Measurements from ENCODE around the gene PCSK6.

PCSK6 gene

DNA sequence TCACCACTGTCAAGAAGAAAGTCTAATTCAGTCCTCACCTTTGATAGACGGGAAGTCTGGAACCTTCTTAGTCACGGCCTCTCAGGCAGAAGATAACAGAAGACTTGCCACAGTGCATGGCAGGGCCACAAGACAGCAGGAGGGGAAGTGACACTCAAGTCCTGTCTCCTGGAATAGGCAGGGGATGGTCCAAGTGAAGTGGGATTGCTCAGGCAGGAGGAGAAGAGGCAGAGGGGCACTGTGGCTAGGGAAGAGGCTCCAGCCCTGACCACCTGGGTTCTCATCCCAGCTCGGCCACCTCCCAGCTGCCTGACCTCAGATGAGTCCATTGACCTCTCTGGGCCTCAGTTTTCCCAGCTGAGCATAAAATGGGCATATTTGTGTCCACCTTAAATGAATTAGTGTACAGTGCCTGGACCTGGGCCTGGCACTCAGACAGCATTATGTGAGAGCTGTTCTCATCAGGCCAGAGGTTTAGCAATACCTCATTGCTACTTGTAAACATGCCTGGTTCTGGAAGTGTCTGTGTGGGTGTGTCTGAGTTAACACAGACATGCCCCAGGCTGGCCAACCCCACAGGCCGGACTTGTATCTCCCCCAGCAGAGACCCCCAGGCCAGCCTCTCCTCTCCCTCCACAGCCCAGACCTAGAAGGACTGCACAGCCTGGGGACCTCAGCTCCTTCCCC, 11.5 kb upstream of the PCSK6 start:
- no peaks in the 10 kb centered on the region for H3K9me3 ChIP-seq (ENCODE audit: insufficient read depth, low read depth, low read length)
- no peaks in the 10 kb centered on the region for H3K9me2 ChIP-seq (replicated peaks; ENCODE audit: low read depth, low read length)
- no peaks in the 10 kb centered on the region for H4K20me1 ChIP-seq (ENCODE audit: insufficient read depth, low read length, poor library complexity, severe bottlenecking)
- no peaks in the 10 kb centered on the region for H3K36me3 ChIP-seq (ENCODE audit: insufficient read depth, low read length)
- H3K4me2 ChIP-seq (ENCODE audit: low read depth, low read length, poor library complexity, severe bottlenecking): peak overlapping the region; percentile 35
- H3K4me3 ChIP-seq (ENCODE audit: low read length, poor library complexity, severe bottlenecking): no peak overlapping the region
- no peak for TF ChIP-seq EZH2phosphoT487 (IDR thresholded peaks at IDR 0.05; ENCODE audit: borderline replicate concordance)
- TF ChIP-seq, protein P1, sequence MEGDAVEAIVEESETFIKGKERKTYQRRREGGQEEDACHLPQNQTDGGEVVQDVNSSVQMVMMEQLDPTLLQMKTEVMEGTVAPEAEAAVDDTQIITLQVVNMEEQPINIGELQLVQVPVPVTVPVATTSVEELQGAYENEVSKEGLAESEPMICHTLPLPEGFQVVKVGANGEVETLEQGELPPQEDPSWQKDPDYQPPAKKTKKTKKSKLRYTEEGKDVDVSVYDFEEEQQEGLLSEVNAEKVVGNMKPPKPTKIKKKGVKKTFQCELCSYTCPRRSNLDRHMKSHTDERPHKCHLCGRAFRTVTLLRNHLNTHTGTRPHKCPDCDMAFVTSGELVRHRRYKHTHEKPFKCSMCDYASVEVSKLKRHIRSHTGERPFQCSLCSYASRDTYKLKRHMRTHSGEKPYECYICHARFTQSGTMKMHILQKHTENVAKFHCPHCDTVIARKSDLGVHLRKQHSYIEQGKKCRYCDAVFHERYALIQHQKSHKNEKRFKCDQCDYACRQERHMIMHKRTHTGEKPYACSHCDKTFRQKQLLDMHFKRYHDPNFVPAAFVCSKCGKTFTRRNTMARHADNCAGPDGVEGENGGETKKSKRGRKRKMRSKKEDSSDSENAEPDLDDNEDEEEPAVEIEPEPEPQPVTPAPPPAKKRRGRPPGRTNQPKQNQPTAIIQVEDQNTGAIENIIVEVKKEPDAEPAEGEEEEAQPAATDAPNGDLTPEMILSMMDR (conservative IDR thresholded peaks at IDR 0.05; ENCODE audit: low read length): no peak
- no peaks in the 10 kb centered on the region for H3F3A ChIP-seq (ENCODE audit: low read depth)
- H3K79me2 ChIP-seq (ENCODE audit: insufficient read depth, low read length): no peaks in the 10 kb centered on the region
- H3K27me3 ChIP-seq (ENCODE audit: insufficient read depth, low read length, poor library complexity, severe bottlenecking): no peaks in the 10 kb centered on the region
- peak overlapping the region; percentile 66; the same call in 1 of the 2 replicates for H2AFZ ChIP-seq (ENCODE audit: low read length)
- H3K9ac ChIP-seq (ENCODE audit: low read depth, low read length, poor library complexity, severe bottlenecking): no peak overlapping the region
- H3K4me1 ChIP-seq (ENCODE audit: insufficient read depth, low read length, poor library complexity, severe bottlenecking): peaks cover 19% of the 10 kb centered on the region

DNA sequence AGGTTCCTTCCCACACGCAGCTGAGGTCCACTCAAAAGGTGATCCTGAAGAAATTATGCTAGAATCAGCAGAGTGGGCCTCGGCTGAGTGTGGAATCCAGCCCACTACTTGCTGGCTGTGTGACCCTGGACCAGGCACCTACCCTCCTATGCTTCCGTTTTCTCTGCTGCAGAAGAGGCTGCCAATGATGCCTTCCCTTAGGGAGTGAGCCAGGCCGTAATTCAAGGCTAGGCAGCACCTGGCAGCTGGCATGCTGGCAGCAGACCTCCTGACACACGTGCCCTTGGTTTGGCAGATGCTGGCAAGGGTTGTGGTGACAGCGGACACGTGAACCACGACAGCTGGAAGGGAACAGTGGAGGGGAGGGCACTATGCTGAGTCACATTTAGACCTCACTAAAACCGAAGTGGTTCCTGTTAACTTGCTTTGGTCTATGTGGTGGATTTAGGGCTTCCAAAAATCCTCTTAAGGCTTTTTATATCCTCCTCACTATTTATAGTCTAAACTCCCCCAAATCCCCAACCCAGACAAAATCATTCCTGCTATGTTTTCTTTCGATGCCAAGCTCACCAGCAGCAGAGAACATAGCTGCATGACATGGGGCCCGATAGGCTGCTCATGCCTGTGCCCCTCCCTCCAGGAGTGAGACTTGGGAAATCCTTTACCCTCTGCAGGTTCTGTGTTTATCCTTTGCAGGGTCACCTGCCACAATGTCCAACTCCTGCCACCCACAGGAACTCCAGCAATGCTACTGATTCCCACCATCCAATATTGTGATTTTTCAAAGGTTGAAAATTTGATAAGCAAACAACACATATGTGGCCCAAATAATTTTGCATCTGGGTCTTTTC, 10.6 kb upstream of the PCSK6 start:
- Histone ChIP-seq H3K27me3 (ENCODE audit: insufficient read depth, low read length, poor library complexity, severe bottlenecking) (no peaks in the 10 kb centered on the region), H3K9ac (ENCODE audit: low read depth, low read length, poor library complexity, severe bottlenecking) (no peak overlapping the region), H3K79me2 (ENCODE audit: insufficient read depth, low read length) (no peaks in the 10 kb centered on the region), H3K9me3 (ENCODE audit: insufficient read depth, low read depth, low read length) (no peaks in the 10 kb centered on the region), H2AFZ (ENCODE audit: low read length) (no peak overlapping the region), H4K20me1 (ENCODE audit: insufficient read depth, low read length, poor library complexity, severe bottlenecking) (no peaks in the 10 kb centered on the region), H3K4me3 (ENCODE audit: low read length, poor library complexity, severe bottlenecking) (no peak overlapping the region), H3K4me2 (ENCODE audit: low read depth, low read length, poor library complexity, severe bottlenecking) (peak overlapping the region; percentile 36), H3K9me2 (replicated peaks; ENCODE audit: low read depth, low read length) (no peaks in the 10 kb centered on the region), H3F3A (ENCODE audit: low read depth) (no peaks in the 10 kb centered on the region), H3K4me1 (ENCODE audit: insufficient read depth, low read length, poor library complexity, severe bottlenecking) (peaks cover 19% of the 10 kb centered on the region), H3K36me3 (ENCODE audit: insufficient read depth, low read length) (no peaks in the 10 kb centered on the region)
- TF ChIP-seq, protein P1 (conservative IDR thresholded peaks at IDR 0.05; ENCODE audit: low read length): no peak
- TF ChIP-seq EZH2phosphoT487 (IDR thresholded peaks at IDR 0.05; ENCODE audit: borderline replicate concordance): no peak

DNA sequence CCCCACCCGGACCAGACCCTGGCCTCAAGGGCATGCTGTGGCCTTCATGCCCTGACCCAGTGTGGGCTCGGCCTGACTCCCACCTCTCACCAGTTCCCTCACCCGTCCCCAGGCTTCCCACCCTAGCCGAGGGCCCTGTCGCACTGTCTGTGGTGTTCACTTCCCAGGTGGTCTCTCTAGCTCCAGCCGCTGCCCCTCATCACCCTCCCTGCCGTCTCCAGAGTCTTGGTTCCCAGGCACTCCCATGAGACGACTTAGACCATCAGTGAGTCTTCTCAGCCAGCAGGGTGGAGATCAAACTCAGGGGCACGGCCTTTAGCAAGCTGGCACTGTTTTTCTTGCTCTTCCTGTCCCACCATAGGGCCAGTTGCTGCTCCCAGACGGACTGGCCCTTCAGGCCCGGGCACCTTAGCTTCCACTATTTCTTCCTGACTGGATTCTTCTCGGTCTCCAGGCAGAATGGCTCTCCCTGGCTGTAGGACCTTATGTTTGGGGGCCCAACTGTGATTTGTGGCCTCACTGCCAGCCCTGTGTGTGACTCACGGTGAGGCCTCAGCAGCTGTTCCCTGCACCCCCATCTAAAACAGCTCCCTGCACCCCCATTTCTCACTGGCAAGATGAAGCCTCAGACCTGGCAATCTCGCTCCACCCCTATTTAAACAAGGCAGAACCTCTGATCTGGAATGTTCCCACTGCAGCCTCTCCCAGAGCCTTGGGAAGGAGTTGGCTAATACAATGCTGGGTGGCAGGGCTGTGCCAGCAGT, 9.4 kb upstream of the PCSK6 start:
- Histone ChIP-seq H2AFZ (ENCODE audit: low read length) (no peak overlapping the region), H3K9me2 (replicated peaks; ENCODE audit: low read depth, low read length) (no peaks in the 10 kb centered on the region), H3K4me1 (ENCODE audit: insufficient read depth, low read length, poor library complexity, severe bottlenecking) (peaks cover 19% of the 10 kb centered on the region), H3K9ac (ENCODE audit: low read depth, low read length, poor library complexity, severe bottlenecking) (no peak overlapping the region), H3K27me3 (ENCODE audit: insufficient read depth, low read length, poor library complexity, severe bottlenecking) (no peaks in the 10 kb centered on the region), H3K79me2 (ENCODE audit: insufficient read depth, low read length) (no peaks in the 10 kb centered on the region), H3K36me3 (ENCODE audit: insufficient read depth, low read length) (no peaks in the 10 kb centered on the region), H3K4me2 (ENCODE audit: low read depth, low read length, poor library complexity, severe bottlenecking) (no peak overlapping the region), H3K4me3 (ENCODE audit: low read length, poor library complexity, severe bottlenecking) (no peak overlapping the region), H3K9me3 (ENCODE audit: insufficient read depth, low read depth, low read length) (no peaks in the 10 kb centered on the region), H4K20me1 (ENCODE audit: insufficient read depth, low read length, poor library complexity, severe bottlenecking) (no peaks in the 10 kb centered on the region), H3F3A (ENCODE audit: low read depth) (no peaks in the 10 kb centered on the region)
- TF ChIP-seq, protein P1 (conservative IDR thresholded peaks at IDR 0.05; ENCODE audit: low read length): no peak
- TF ChIP-seq EZH2phosphoT487 (IDR thresholded peaks at IDR 0.05; ENCODE audit: borderline replicate concordance): no peak
